PC-3 (cell line): ENCODE results near the gene ARPC5. TPM values are rescaled to one million over a fixed set of nuclear protein-coding genes. Genes with fewer than 3 reads are reported as not detected.

Experiments
- ATAC-seq: fragments of 200-7000 bp; cut with Tn5 transposase; 2 replicates; pipeline ENCODE4 v1.9.1; 2020; ENCODE audit warnings: mild to moderate bottlenecking, moderate library complexity
- BruUV-seq: library from RNA; stranded (reverse); fragments of 400-500 nt; replicated peaks from 2 replicates; lab custom pipeline; 2021; lab: Mats Ljungman, UMichigan
- CTCF ChIA-PET: fragments of 300-600 bp; sonication (Branson Sonifier 250); formaldehyde crosslinking; loops from one replicate; lab custom pipeline; 2022; ENCODE audit warnings: antibody characterized with exemption; lab: Charles Lee
- POLR2A ChIA-PET: fragments of 300-600 bp; sonication (Branson Sonifier 250); formaldehyde crosslinking; loops from one replicate; lab custom pipeline; 2022; ENCODE audit warnings: antibody characterized with exemption; ENCODE audit not compliant: unreplicated experiment; lab: Charles Lee
- DNase-seq: peaks from one replicate; pipeline ENCODE4 v3.0.0-alpha.2; 2015
- H2AFZ ChIP-seq: fragments of 300-600 bp; sonication (generic); 2 replicates; pipeline ENCODE4 v1.6.0; 2016; ENCODE audit warnings: antibody characterized with exemption, low read length
- H3F3A ChIP-seq: fragments of 300-600 bp; sonication (generic); one replicate; pipeline ENCODE4 v1.6.0; 2017; ENCODE audit warnings: antibody characterized with exemption, low read length, control low read depth, mild to moderate bottlenecking; ENCODE audit not compliant: unreplicated experiment
- H3K27ac ChIP-seq: fragments of 300-600 bp; sonication (generic); 2 replicates; pipeline ENCODE4 v1.5.1; 2016; ENCODE audit warnings: mild to moderate bottlenecking, low read length
- H3K27me3 ChIP-seq: fragments of 300-600 bp; sonication (generic); 2 replicates; pipeline ENCODE4 v1.6.1; 2016; ENCODE audit warnings: low read length, mixed read lengths
- H3K36me3 ChIP-seq: fragments of 300-600 bp; sonication (generic); 2 replicates; pipeline ENCODE4 v1.6.1; 2016; ENCODE audit warnings: low read depth, mixed run types, low read length, mixed read lengths
- H3K4me1 ChIP-seq: fragments of 300-600 bp; sonication (generic); 2 replicates; pipeline ENCODE4 v1.5.1; 2016; ENCODE audit warnings: low read length; ENCODE audit not compliant: insufficient read depth
- H3K4me2 ChIP-seq: fragments of 300-600 bp; sonication (generic); 2 replicates; pipeline ENCODE4 v1.6.0; 2016; ENCODE audit warnings: low read length
- H3K4me3 ChIP-seq: fragments of 300-600 bp; sonication (generic); 2 replicates; pipeline ENCODE4 v1.5.1; 2016; ENCODE audit warnings: mild to moderate bottlenecking, low read length, mixed read lengths
- H3K79me2 ChIP-seq: fragments of 300-600 bp; sonication (generic); 2 replicates; pipeline ENCODE4 v1.6.1; 2017; ENCODE audit warnings: low read length, mixed read lengths
- H3K9ac ChIP-seq: fragments of 300-600 bp; sonication (generic); 2 replicates; pipeline ENCODE4 v1.6.0; 2016; ENCODE audit warnings: mild to moderate bottlenecking, low read length
- H3K9me2 ChIP-seq: fragments of 300-600 bp; sonication (generic); replicated peaks from 2 replicates; pipeline ENCODE4 v1.6.1; 2016; ENCODE audit warnings: mixed run types, low read length, mixed read lengths
- H3K9me3 ChIP-seq: fragments of 300-600 bp; sonication (generic); 2 replicates; pipeline ENCODE4 v1.6.1; 2016; ENCODE audit warnings: low read length, mixed read lengths
- H4K20me1 ChIP-seq: fragments of 300-600 bp; sonication (generic); 2 replicates; pipeline ENCODE4 v1.6.1; 2016; ENCODE audit warnings: low read length, mixed read lengths
- EZH2 ChIP-seq: fragments of 300-600 bp; sonication (generic); IDR thresholded peaks from one replicate; pipeline ENCODE4 v1.6.1; 2017; ENCODE audit warnings: antibody characterized with exemption, mild to moderate bottlenecking, low read length; ENCODE audit not compliant: unreplicated experiment
- EZH2phosphoT487 ChIP-seq: fragments of 300-600 bp; sonication (generic); IDR thresholded peaks from 2 replicates; pipeline ENCODE4 v1.6.1; 2018; ENCODE audit warnings: mild to moderate bottlenecking, antibody characterized with exemption, low read length, borderline replicate concordance
- intact Hi-C: fragments of 100-400 bp; cut with micrococcal nuclease; formaldehyde crosslinking; loops from 2 replicates; pipeline ENCODE4 v1.9.0; 2023
- total RNA-seq: library from RNA; depleted of rRNA; stranded (reverse); fragments of >200 nt; gene quantifications from 2 replicates; pipeline ENCODE4 v1.2.3, GENCODE V29; 2014
- TF ChIP-seq, protein P1 (sequence below): fragments of 300-600 bp; sonication (generic); conservative IDR thresholded peaks from 2 replicates; pipeline ENCODE4 v1.5.1; 2017; ENCODE audit warnings: antibody characterized with exemption, low read depth, mild to moderate bottlenecking, low read length

ARPC5 gene
- total RNA-seq, 1 experiment from 2014 or later, result 76.1 TPM

DNA sequence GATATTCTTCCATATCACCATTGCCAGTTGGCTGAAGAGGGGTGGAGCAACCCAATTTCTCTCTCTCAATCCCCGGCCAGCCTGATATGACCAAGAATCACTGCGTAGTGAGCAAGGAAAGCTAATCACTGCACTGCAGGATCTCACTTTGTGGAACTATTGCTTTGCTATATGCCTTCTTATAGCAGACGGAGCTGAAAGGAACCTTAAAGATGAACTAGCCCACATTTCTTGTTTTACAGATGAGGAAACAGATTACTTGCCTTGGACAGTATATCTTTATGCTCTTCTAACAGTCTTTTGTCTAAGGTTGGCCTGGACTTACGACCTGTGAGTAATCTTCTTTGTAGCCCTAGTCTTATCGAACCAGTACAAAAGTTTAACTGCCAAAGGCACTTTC, 9.9 kb upstream of the ARPC5 start:
- Histone ChIP-seq H3K27me3 (no peaks in the 10 kb centered on the region), H3K4me2 (no peak overlapping the region), H3K4me3 (no peak overlapping the region), H3F3A (no peaks in the 10 kb centered on the region), H3K36me3 (no peaks in the 10 kb centered on the region), H2AFZ (no peak overlapping the region), H3K9me2 (no peaks in the 10 kb centered on the region), H3K9me3 (no peaks in the 10 kb centered on the region), H3K9ac (no peak overlapping the region), H3K27ac (no peak overlapping the region), H3K4me1 (no peaks in the 10 kb centered on the region), H4K20me1 (no peaks in the 10 kb centered on the region), H3K79me2 (no peaks in the 10 kb centered on the region)
- intact Hi-C loops, result no loop called here
- TF ChIP-seq EZH2phosphoT487 (no peak), EZH2 (no peak)
- TF ChIP-seq, protein P1, sequence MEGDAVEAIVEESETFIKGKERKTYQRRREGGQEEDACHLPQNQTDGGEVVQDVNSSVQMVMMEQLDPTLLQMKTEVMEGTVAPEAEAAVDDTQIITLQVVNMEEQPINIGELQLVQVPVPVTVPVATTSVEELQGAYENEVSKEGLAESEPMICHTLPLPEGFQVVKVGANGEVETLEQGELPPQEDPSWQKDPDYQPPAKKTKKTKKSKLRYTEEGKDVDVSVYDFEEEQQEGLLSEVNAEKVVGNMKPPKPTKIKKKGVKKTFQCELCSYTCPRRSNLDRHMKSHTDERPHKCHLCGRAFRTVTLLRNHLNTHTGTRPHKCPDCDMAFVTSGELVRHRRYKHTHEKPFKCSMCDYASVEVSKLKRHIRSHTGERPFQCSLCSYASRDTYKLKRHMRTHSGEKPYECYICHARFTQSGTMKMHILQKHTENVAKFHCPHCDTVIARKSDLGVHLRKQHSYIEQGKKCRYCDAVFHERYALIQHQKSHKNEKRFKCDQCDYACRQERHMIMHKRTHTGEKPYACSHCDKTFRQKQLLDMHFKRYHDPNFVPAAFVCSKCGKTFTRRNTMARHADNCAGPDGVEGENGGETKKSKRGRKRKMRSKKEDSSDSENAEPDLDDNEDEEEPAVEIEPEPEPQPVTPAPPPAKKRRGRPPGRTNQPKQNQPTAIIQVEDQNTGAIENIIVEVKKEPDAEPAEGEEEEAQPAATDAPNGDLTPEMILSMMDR, result no peak
- no peak for DNase-seq
- ChIA-PET POLR2A (no interaction called here), CTCF (no interaction called here)
- no peak for ATAC-seq
- BruUV-seq, result no TSS peak

DNA sequence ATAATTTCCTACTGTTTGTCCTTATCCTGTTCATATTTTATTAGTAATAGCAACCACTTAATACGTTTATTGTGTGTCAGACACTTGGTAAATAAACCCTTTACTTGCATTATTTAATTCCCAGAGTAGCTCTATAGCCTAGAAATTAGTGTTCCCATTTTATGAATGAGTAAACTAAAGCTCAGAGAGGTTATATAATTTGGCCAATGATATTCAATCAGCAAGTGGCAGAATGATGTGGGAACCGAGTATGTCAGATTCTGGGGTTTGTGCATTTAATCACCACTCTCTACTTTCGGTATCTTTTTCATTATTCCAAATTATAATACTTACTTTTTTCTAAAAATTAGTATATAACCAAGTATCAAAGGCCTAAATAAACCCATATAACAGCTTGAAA, 6.6 kb upstream of the ARPC5 start:
- Histone ChIP-seq H3K4me3 (no peak overlapping the region), H3K4me1 (no peaks in the 10 kb centered on the region), H3K9ac (no peak overlapping the region), H2AFZ (no peak overlapping the region), H3K9me3 (no peaks in the 10 kb centered on the region), H3K79me2 (no peaks in the 10 kb centered on the region), H3F3A (no peaks in the 10 kb centered on the region), H3K27ac (no peak overlapping the region), H3K36me3 (no peaks in the 10 kb centered on the region), H3K4me2 (no peak overlapping the region), H3K9me2 (no peaks in the 10 kb centered on the region), H4K20me1 (no peaks in the 10 kb centered on the region), H3K27me3 (no peaks in the 10 kb centered on the region)
- POLR2A ChIA-PET, result no interaction called here
- CTCF ChIA-PET, result no interaction called here
- TF ChIP-seq, protein P1, result no peak
- TF ChIP-seq EZH2phosphoT487 (no peak), EZH2 (no peak)
- ATAC-seq (no peak), DNase-seq (no peak)
- BruUV-seq, result no TSS peak
- intact Hi-C loops, result no loop called here

DNA sequence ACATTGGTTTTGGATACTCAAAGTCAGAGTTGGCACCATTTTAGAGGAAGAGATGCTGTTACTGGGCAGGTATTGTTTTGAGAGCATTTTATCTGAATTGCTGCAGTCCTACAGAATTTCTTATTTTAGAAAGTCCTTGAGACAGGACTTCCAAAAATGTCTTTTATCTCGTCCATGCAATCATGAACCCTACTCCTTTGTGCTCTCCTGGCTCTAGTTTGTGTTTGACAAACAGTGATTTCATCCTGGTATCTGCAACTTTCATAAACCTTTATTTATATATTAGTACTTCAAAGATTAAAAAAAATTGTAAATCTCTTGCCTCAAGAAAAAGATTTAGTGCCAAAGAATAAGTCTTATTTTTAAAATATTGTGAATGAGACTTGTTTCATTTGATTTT, 4.6 kb upstream of the ARPC5 start:
- H3K4me2 ChIP-seq, result no peak overlapping the region
- DNase-seq (no peak), ATAC-seq (no peak)
- BruUV-seq, result no TSS peak
- H3K9ac ChIP-seq, result no peak overlapping the region
- no peaks in the 10 kb centered on the region for H3K27me3 ChIP-seq
- H3K36me3 ChIP-seq, result no peaks in the 10 kb centered on the region
- peaks cover 3% of the 10 kb centered on the region for H3K79me2 ChIP-seq
- CTCF ChIA-PET, result interaction anchor here (0.7 kb wide), 1 partner anchor 31 kb away, joined by 3 read pairs; no protein-coding TSS in a partner anchor
- H4K20me1 ChIP-seq, result no peaks in the 10 kb centered on the region
- H3K27ac ChIP-seq, result no peak overlapping the region
- no peaks in the 10 kb centered on the region for H3K9me2 ChIP-seq
- no peaks in the 10 kb centered on the region for H3F3A ChIP-seq
- POLR2A ChIA-PET, result no interaction called here
- H3K4me1 ChIP-seq, result peaks cover 3% of the 10 kb centered on the region; the same call in 1 of the 2 replicates
- intact Hi-C loops, result no loop called here
- H2AFZ ChIP-seq, result no peak overlapping the region
- H3K4me3 ChIP-seq, result no peak overlapping the region
- no peak for TF ChIP-seq EZH2phosphoT487
- TF ChIP-seq, protein P1, result no peak
- no peak for TF ChIP-seq EZH2
- H3K9me3 ChIP-seq, result no peaks in the 10 kb centered on the region
